IMR-90 (cell line): ENCODE measurements around the gene CELSR1. TPM values are rescaled to one million over a fixed set of nuclear protein-coding genes. Genes with fewer than 3 reads are reported as not detected.

Source experiments
- ATAC-seq: fragments of 200-7000 bp; cut with Tn5 transposase; 2 replicates; pipeline ENCODE4 v1.9.1; 2020; ENCODE audit warnings: low read depth, mild to moderate bottlenecking, moderate library complexity
- BruUV-seq: library from RNA; stranded (reverse); fragments of 400-500 nt; replicated peaks from 2 replicates; lab custom pipeline; 2021; lab: Mats Ljungman, UMichigan
- CTCF ChIA-PET: fragments of 300-600 bp; formaldehyde crosslinking; extraction: SDS; loops from one replicate; lab custom pipeline; 2021; ENCODE audit warnings: antibody characterized with exemption; lab: Yijun Ruan, JAX
- POLR2A ChIA-PET: fragments of 300-600 bp; sonication (Branson Sonifier 250); formaldehyde crosslinking; loops from one replicate; lab custom pipeline; 2022; ENCODE audit warnings: antibody characterized with exemption; ENCODE audit not compliant: unreplicated experiment; lab: Charles Lee
- DNase-seq: peaks from one replicate; pipeline ENCODE4 v3.0.0; 2013
- H2AFZ ChIP-seq: replicated peaks from 2 replicates; pipeline ENCODE3; 2013; ENCODE audit warnings: low read length, mild to moderate bottlenecking; ENCODE audit not compliant: poor library complexity
- H2AK5ac ChIP-seq: 2 replicates; pipeline ENCODE4 v1.6.1; 2013; ENCODE audit warnings: low read depth, low read length, inconsistent platforms
- H2AK9ac ChIP-seq: replicated peaks from 2 replicates; pipeline ENCODE3; 2013; ENCODE audit warnings: mild to moderate bottlenecking, low read depth, low read length, moderate library complexity; ENCODE audit not compliant: poor library complexity
- H2BK120ac ChIP-seq: 2 replicates; pipeline ENCODE4 v1.6.1; 2013; ENCODE audit warnings: low read depth, low read length, inconsistent platforms
- H2BK15ac ChIP-seq: 3 replicates; pipeline ENCODE4 v1.6.1; 2013; ENCODE audit warnings: low read depth, low read length, inconsistent platforms
- H2BK20ac ChIP-seq: 2 replicates; pipeline ENCODE4 v1.6.1; 2013; ENCODE audit warnings: low read depth, mild to moderate bottlenecking, inconsistent platforms, low read length, moderate library complexity
- H2BK5ac ChIP-seq: 2 replicates; pipeline ENCODE4 v1.6.1; 2013; ENCODE audit warnings: mild to moderate bottlenecking, low read depth, low read length, inconsistent platforms; ENCODE audit not compliant: poor library complexity, severe bottlenecking
- H3K14ac ChIP-seq: replicated peaks from 2 replicates; pipeline ENCODE4 v1.6.1; 2013; ENCODE audit warnings: low read depth, low read length, inconsistent platforms
- H3K18ac ChIP-seq: 2 replicates; pipeline ENCODE4 v1.6.1; 2013; ENCODE audit warnings: low read depth, low read length, control low read depth
- H3K23ac ChIP-seq: 2 replicates; pipeline ENCODE4 v1.6.1; 2013; ENCODE audit warnings: low read depth, low read length, inconsistent platforms
- H3K27ac ChIP-seq: 2 replicates; pipeline ENCODE4 v1.5.1; 2013; ENCODE audit warnings: mild to moderate bottlenecking, control low read depth, low read length; ENCODE audit not compliant: insufficient read depth
- H3K27me3 ChIP-seq: 2 replicates; pipeline ENCODE4 v1.6.1; 2013; ENCODE audit warnings: low read length; ENCODE audit not compliant: control insufficient read depth, insufficient read depth
- H3K36me3 ChIP-seq: 2 replicates; pipeline ENCODE4 v1.6.1; 2013; ENCODE audit warnings: low read length, mixed read lengths; ENCODE audit not compliant: control insufficient read depth, insufficient read depth
- H3K4ac ChIP-seq: 2 replicates; pipeline ENCODE4 v1.6.1; 2013; ENCODE audit warnings: low read depth, low read length, inconsistent platforms
- H3K4me1 ChIP-seq: 2 replicates; pipeline ENCODE4 v1.6.1; 2013; ENCODE audit warnings: low read length, mixed read lengths; ENCODE audit not compliant: control insufficient read depth, insufficient read depth
- H3K4me2 ChIP-seq: 2 replicates; pipeline ENCODE4 v1.6.1; 2013; ENCODE audit warnings: low read depth, mild to moderate bottlenecking, control low read depth, low read length, moderate library complexity
- H3K4me3 ChIP-seq: 2 replicates; pipeline ENCODE4 v1.5.1; 2013; ENCODE audit warnings: low read depth, mild to moderate bottlenecking, control low read depth, low read length, moderate library complexity; ENCODE audit not compliant: insufficient read depth
- H3K56ac ChIP-seq: 2 replicates; pipeline ENCODE4 v1.6.1; 2013; ENCODE audit warnings: low read length, inconsistent platforms; ENCODE audit not compliant: insufficient read depth; ENCODE audit errors: extremely low read depth
- H3K79me1 ChIP-seq, 2 experiments: 2 replicates each; pipeline ENCODE4 v1.6.1; 2013; ENCODE audit warnings: low read length in 2 of 2, inconsistent platforms in 1 of 2, low read depth in 1 of 2
- H3K9ac ChIP-seq: 2 replicates; pipeline ENCODE4 v1.6.1; 2013; ENCODE audit warnings: low read depth, low read length, control low read depth
- H3K9me1 ChIP-seq: 2 replicates; pipeline ENCODE4 v1.6.1; 2013; ENCODE audit warnings: low read length, inconsistent platforms; ENCODE audit not compliant: insufficient read depth
- H3K9me3 ChIP-seq: 2 replicates; pipeline ENCODE4 v1.6.1; 2013; ENCODE audit warnings: low read length; ENCODE audit not compliant: control insufficient read depth, insufficient read depth
- H4K20me1 ChIP-seq: 2 replicates; pipeline ENCODE4 v1.6.1; 2013; ENCODE audit warnings: low read length, inconsistent platforms; ENCODE audit not compliant: insufficient read depth
- H4K5ac ChIP-seq: 2 replicates; pipeline ENCODE4 v1.6.1; 2013; ENCODE audit warnings: mild to moderate bottlenecking, low read depth, low read length, control low read depth
- H4K8ac ChIP-seq, 2 experiments: 2 replicates each; pipeline ENCODE4 v1.6.1; 2013; ENCODE audit warnings: low read depth in 2 of 2, low read length in 2 of 2, control low read depth in 1 of 2, inconsistent platforms in 1 of 2
- H4K91ac ChIP-seq: 2 replicates; pipeline ENCODE4 v1.6.1; 2013; ENCODE audit warnings: low read depth, low read length, inconsistent platforms; ENCODE audit not compliant: insufficient read depth
- BHLHE40 ChIP-seq: fragments of 150-350 bp; IDR thresholded peaks from 2 replicates; pipeline ENCODE4 v1.6.1; 2016; ENCODE audit warnings: mild to moderate bottlenecking, low read depth, low read length
- ELK1 ChIP-seq: fragments of 150-350 bp; IDR thresholded peaks from 2 replicates; pipeline ENCODE4 v1.6.1; 2016; ENCODE audit warnings: low read depth, mild to moderate bottlenecking, low read length, moderate library complexity, borderline replicate concordance
- POLR2A ChIP-seq: IDR thresholded peaks from 2 replicates; pipeline ENCODE4 v1.6.1; 2012; ENCODE audit warnings: mild to moderate bottlenecking, low read depth, low read length
- RAD21 ChIP-seq: IDR thresholded peaks from 2 replicates; pipeline ENCODE4 v1.6.1; 2012; ENCODE audit warnings: low read length, improper control_type of control experiment
- RFX5 ChIP-seq: IDR thresholded peaks from 2 replicates; pipeline ENCODE4 v1.8.0; 2012; ENCODE audit warnings: low read depth, mild to moderate bottlenecking, low read length, moderate library complexity
- SMC3 ChIP-seq: fragments of 150-350 bp; IDR thresholded peaks from 2 replicates; pipeline ENCODE4 v1.6.1; 2016; ENCODE audit warnings: low read depth, mild to moderate bottlenecking, antibody characterized with exemption, low read length, moderate library complexity
- WGBS, 2 experiments: methylation state at CpG; one replicate each; pipeline versions ENCODE4 v1.1.5 to v1.1.7; 2013; ENCODE audit warnings: missing lambda C conversion rate in 2 of 2; ENCODE audit not compliant: insufficient read length in 1 of 2; ENCODE audit errors: extremely low coverage in 2 of 2; 5-methylcytosine and 5-hydroxymethylcytosine counted together
- dilution Hi-C: fragments of 300-500 bp; cut with HindIII; formaldehyde crosslinking; loops from one replicate; pipeline ENCODE4 v1.14.3; 2018; ENCODE audit warnings: low sequenced_read_pairs; ENCODE audit not compliant: unreplicated experiment
- in situ Hi-C: fragments of 300-500 bp; cut with MboI; formaldehyde crosslinking; loops from 3 replicates; pipeline ENCODE4 v1.14.3; 2019; ENCODE audit warnings: low sequenced_read_pairs, inconsistent platforms, mixed read lengths
- intact Hi-C: fragments of 100-400 bp; cut with micrococcal nuclease; formaldehyde crosslinking; loops from 2 replicates; pipeline ENCODE4 v1.10.0; 2022
- polyA plus RNA-seq, 3 experiments: library from polyadenylated mRNA; depleted of rRNA; stranded (reverse); fragments of >200 nt; gene quantifications; 2 replicates each; pipeline ENCODE4 v1.2.3, GENCODE V29; 2012; ENCODE audit warnings: low replicate concordance in 1 of 3
- total RNA-seq: library from RNA; depleted of rRNA; stranded (reverse); fragments of >200 nt; gene quantifications from 2 replicates; pipeline ENCODE4 v1.2.3, GENCODE V29; 2012; rRNA removed

The CELSR1 gene
- total and polyA plus RNA-seq, 2 of the 4 experiments (the other 2 are of a cell fraction): 0.36 to 0.82 TPM

GRCh38 chr22:46312056-46312455, 225.4 kb downstream of the CELSR1 start:
- no peak overlapping the region for H3K18ac ChIP-seq
- H3K4me3 ChIP-seq: no peak overlapping the region
- no peak overlapping the region for H2BK5ac ChIP-seq
- BruUV-seq: no TSS peak
- ChIA-PET CTCF (interaction anchor here (0.7 kb wide), 1 partner anchor 194 kb away, joined by 5 read pairs; no protein-coding TSS in a partner anchor), POLR2A (interaction anchor here (0.6 kb wide), 1 partner anchor 189 kb away, joined by 5 read pairs; no protein-coding TSS in a partner anchor)
- no peak overlapping the region for H2BK15ac ChIP-seq
- H3K27ac ChIP-seq: no peak overlapping the region
- DNase-seq (no peak), ATAC-seq (no peak)
- H4K91ac ChIP-seq: no peak overlapping the region
- H2BK120ac ChIP-seq: no peak overlapping the region
- TF ChIP-seq RFX5 (no peak), POLR2A (no peak), SMC3 (no peak), RAD21 (no peak), BHLHE40 (no peak), ELK1 (no peak)
- no peak overlapping the region for H3K56ac ChIP-seq
- no peak overlapping the region for H3K4me2 ChIP-seq
- intact Hi-C loops: no loop called here
- H2AFZ ChIP-seq: no peak overlapping the region
- in situ Hi-C loops: loop anchor here (5.0 kb wide), 1 partner anchor 325 kb away; no protein-coding TSS in a partner anchor
- no peaks in the 10 kb centered on the region for H3K27me3 ChIP-seq
- no peak overlapping the region for H4K8ac ChIP-seq
- no peak overlapping the region for H2AK5ac ChIP-seq
- no peak overlapping the region for H3K14ac ChIP-seq
- peaks cover 1% of the 10 kb centered on the region for H3K36me3 ChIP-seq
- H3K4me1 ChIP-seq: no peaks in the 10 kb centered on the region
- H3K79me1 ChIP-seq: peaks cover 28 to 32% of the 10 kb centered on the region in 2 experiments
- H3K4ac ChIP-seq: no peak overlapping the region
- no peak overlapping the region for H3K9ac ChIP-seq
- no peaks in the 10 kb centered on the region for H3K9me1 ChIP-seq
- H2AK9ac ChIP-seq: no peak overlapping the region
- WGBS, 2 experiments: 97% methylated on average over 7 of the region's 8 CpGs; no CpG with 5 or more reads in 1 of the 2 experiments
- dilution Hi-C loops: no loop called here
- no peak overlapping the region for H3K23ac ChIP-seq
- H4K20me1 ChIP-seq: no peaks in the 10 kb centered on the region
- no peak overlapping the region for H4K5ac ChIP-seq
- no peak overlapping the region for H2BK20ac ChIP-seq
- H3K9me3 ChIP-seq: no peaks in the 10 kb centered on the region

Other genes with a start within 250 kb of the CELSR1 start
- 5.8 and 5.9 TPM in 2 replicates for gene GTSE1, start 240.8 kb downstream of the CELSR1 start, total RNA-seq
- gene GTSE1, start 240.8 kb downstream of the CELSR1 start, polyA plus RNA-seq (2012; rRNA removed): 15.6 and 17.1 TPM in 2 replicates
- 19.0 and 21.7 TPM in 2 replicates for gene TRMU, start 201.9 kb downstream of the CELSR1 start, total RNA-seq
- 32.7 and 36.4 TPM in 2 replicates for gene TRMU, start 201.9 kb downstream of the CELSR1 start, polyA plus RNA-seq (2012; rRNA removed)
- 2.7 and 2.8 TPM in 2 replicates for gene GRAMD4, start 82.8 kb upstream of the CELSR1 start, total RNA-seq
- gene GRAMD4, start 82.8 kb upstream of the CELSR1 start, polyA plus RNA-seq (2012; rRNA removed): 5.8 and 7.4 TPM in 2 replicates
- gene CERK, start 200.6 kb upstream of the CELSR1 start, total RNA-seq: 38.7 and 44.4 TPM in 2 replicates
- 22.8 and 25.3 TPM in 2 replicates for gene CERK, start 200.6 kb upstream of the CELSR1 start, polyA plus RNA-seq (2012; rRNA removed)
- 9.0 and 9.4 TPM in 2 replicates for gene TBC1D22A, start 225.0 kb upstream of the CELSR1 start, total RNA-seq
- 16.7 and 17.3 TPM in 2 replicates for gene TBC1D22A, start 225.0 kb upstream of the CELSR1 start, polyA plus RNA-seq (2012; rRNA removed)